ENCODE results near the gene WDR45. TPM values are rescaled to one million over a fixed set of nuclear protein-coding genes. Genes with fewer than 3 reads are reported as not detected.

Gene WDR45
- total RNA-seq, 4 donors from 2014 or later = 37.6 to 96.5 (median 58.7) TPM

GRCh38 chrX:49082271-49082871 is 2.7 kb upstream of the WDR45 start:
- Histone ChIP-seq H3K27ac (no peak overlapping the region), H3K4me1 (no peaks in the 10 kb centered on the region), H3K9me3 (no peaks in the 10 kb centered on the region), H3K27me3 (no peaks in the 10 kb centered on the region), H3K36me3 (no peaks in the 10 kb centered on the region), H3K4me3 (no peak overlapping the region)
- no peak for TF ChIP-seq CTCF (IDR thresholded peaks at IDR 0.05)
- TF ChIP-seq POLR2A (IDR thresholded peaks at IDR 0.05) = no peak
- intact Hi-C loops (cut with DNase I; ENCODE audit: low total_unique reads) = no loop called here
- DNase-seq = no peak

GRCh38 chrX:49077941-49078340 is 1.7 kb downstream of the WDR45 start:
- no peaks in the 10 kb centered on the region for H3K9me3 ChIP-seq
- H3K36me3 ChIP-seq = no peaks in the 10 kb centered on the region
- DNase-seq = no peak
- H3K4me1 ChIP-seq = no peaks in the 10 kb centered on the region
- H3K27me3 ChIP-seq = no peaks in the 10 kb centered on the region
- H3K4me3 ChIP-seq = no peak overlapping the region
- intact Hi-C loops (cut with DNase I; ENCODE audit: low total_unique reads) = no loop called here
- TF ChIP-seq POLR2A (IDR thresholded peaks at IDR 0.05) = no peak
- no peak for TF ChIP-seq CTCF (IDR thresholded peaks at IDR 0.05)
- H3K27ac ChIP-seq = no peak overlapping the region

DNA sequence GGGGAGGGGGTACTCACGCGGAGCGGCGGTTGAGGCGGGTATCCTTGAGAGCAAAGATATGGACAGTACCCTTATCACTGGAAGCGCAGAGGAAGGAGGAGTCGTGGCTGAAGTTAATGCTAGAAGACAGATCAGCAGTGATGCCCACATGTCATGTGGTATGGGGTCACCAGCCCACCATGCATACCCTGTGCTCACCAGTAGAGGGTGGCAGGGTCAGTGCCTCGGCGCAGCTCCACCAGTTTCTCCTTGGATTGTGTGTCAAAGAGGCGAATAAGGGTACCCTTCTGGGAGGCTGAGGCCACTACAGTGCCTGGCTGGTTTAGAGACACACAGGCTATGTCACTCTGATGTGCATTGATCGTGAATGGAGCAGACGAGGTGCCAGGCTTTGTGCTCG is 4.3 kb downstream of the WDR45 start:
- no peaks in the 10 kb centered on the region for H3K4me1 ChIP-seq
- no peak for TF ChIP-seq CTCF (IDR thresholded peaks at IDR 0.05)
- no peak for TF ChIP-seq POLR2A (IDR thresholded peaks at IDR 0.05)
- H3K27me3 ChIP-seq = no peaks in the 10 kb centered on the region
- no peak overlapping the region for H3K4me3 ChIP-seq
- DNase-seq = no peak
- intact Hi-C loops (cut with DNase I; ENCODE audit: low total_unique reads) = no loop called here
- H3K27ac ChIP-seq = no peak overlapping the region
- H3K36me3 ChIP-seq = no peaks in the 10 kb centered on the region
- no peaks in the 10 kb centered on the region for H3K9me3 ChIP-seq

GRCh38 chrX:49073601-49074575 is 5.8 kb downstream of the WDR45 start, which contains the start of gene PRAF2:
Gene PRAF2, minus strand, starts transcription at chrX:49074002. Its CDS starts 15 bp downstream, at chrX:49073987.
- Histone ChIP-seq H3K9me3 (no peaks in the 10 kb centered on the region), H3K27me3 (no peaks in the 10 kb centered on the region), H3K27ac (peak within 1 kb of the TSS; percentile 74 to 77), H3K36me3 (no peaks in the 10 kb centered on the region), H3K4me1 (no peaks in the 10 kb centered on the region), H3K4me3 (peak within 1 kb of the TSS; percentile 38 to 44)
- TF ChIP-seq POLR2A (IDR thresholded peaks at IDR 0.05) (peak; percentile 61 to 66), CTCF (IDR thresholded peaks at IDR 0.05) (peak in 2 of 4 experiments; percentile 16 to 26)
- intact Hi-C loops (cut with DNase I; ENCODE audit: low total_unique reads) = no loop called here
- peak; percentile 92 to 93 for DNase-seq

GRCh38 chrX:49072712-49073095 is 7.0 kb downstream of the WDR45 start:
- no peak for DNase-seq
- no peaks in the 10 kb centered on the region for H3K27me3 ChIP-seq
- no peaks in the 10 kb centered on the region for H3K36me3 ChIP-seq
- H3K4me1 ChIP-seq = no peaks in the 10 kb centered on the region
- TF ChIP-seq POLR2A (IDR thresholded peaks at IDR 0.05) = no peak
- no peak for TF ChIP-seq CTCF (IDR thresholded peaks at IDR 0.05)
- intact Hi-C loops (cut with DNase I; ENCODE audit: low total_unique reads) = no loop called here
- H3K27ac ChIP-seq = peak overlapping the region; percentile 0 to 77
- H3K4me3 ChIP-seq = peak overlapping the region; percentile 7 to 44
- no peaks in the 10 kb centered on the region for H3K9me3 ChIP-seq

All from uterus (tissue), 4 donors.